HG03571 (cell line): ENCODE data around the gene SMIM31.

Source experiments
- ATAC-seq: cut with Tn5 transposase; IDR thresholded peaks from one replicate; pipeline ENCODE4 v1.9.1; 2021; ENCODE audit not compliant: unreplicated experiment

Gene SMIM31

GRCh38 chr4:164753873-164754488 lies at the start of gene SMIM31:
Gene SMIM31, plus strand, starts transcription at chr4:164754131. Its CDS starts 16,313 bp downstream, at chr4:164770444.
- ATAC-seq, result no peak

GRCh38 chr4:164706675-164707074 lies 47.3 kb upstream of the SMIM31 start:
- no peak for ATAC-seq

GRCh38 chr4:164716901-164717300 lies 37.0 kb upstream of the SMIM31 start:
- ATAC-seq, result no peak

GRCh38 chr4:164718827-164719226 lies 35.1 kb upstream of the SMIM31 start:
- ATAC-seq, result no peak

- ATAC-seq, result no peak
Observed at GRCh38 chr4:164725066-164725465, 28.9 kb upstream of the SMIM31 start.

GRCh38 chr4:164730705-164731393 lies 23.1 kb upstream of the SMIM31 start:
- ATAC-seq, result no peak

- ATAC-seq, result peak; percentile 64
Observed at GRCh38 chr4:164731827-164732474, 22.0 kb upstream of the SMIM31 start.

GRCh38 chr4:164734484-164734883 lies 19.4 kb upstream of the SMIM31 start:
- ATAC-seq, result peak; percentile 65

GRCh38 chr4:164748375-164748774 lies 5.6 kb upstream of the SMIM31 start:
- ATAC-seq, result no peak

GRCh38 chr4:164755432-164755831 lies 1.5 kb downstream of the SMIM31 start:
- no peak for ATAC-seq

- ATAC-seq, result no peak
Observed at GRCh38 chr4:164756686-164757085, 2.8 kb downstream of the SMIM31 start.

- no peak for ATAC-seq
Observed at GRCh38 chr4:164761241-164761640, 7.3 kb downstream of the SMIM31 start.

GRCh38 chr4:164761746-164762275 lies 7.9 kb downstream of the SMIM31 start:
- no peak for ATAC-seq

GRCh38 chr4:164765096-164765495 lies 11.2 kb downstream of the SMIM31 start:
- no peak for ATAC-seq

GRCh38 chr4:164765833-164766232 lies 11.9 kb downstream of the SMIM31 start:
- no peak for ATAC-seq

GRCh38 chr4:164768516-164768915 lies 14.6 kb downstream of the SMIM31 start:
- ATAC-seq, result no peak

- no peak for ATAC-seq
Observed at GRCh38 chr4:164770010-164770724, 16.2 kb downstream of the SMIM31 start.

GRCh38 chr4:164771088-164771487 lies 17.2 kb downstream of the SMIM31 start:
- no peak for ATAC-seq

- ATAC-seq, result no peak
Observed at GRCh38 chr4:164772076-164772475, 18.1 kb downstream of the SMIM31 start.

GRCh38 chr4:164779080-164779479 lies 25.1 kb downstream of the SMIM31 start:
- ATAC-seq, result no peak

- no peak for ATAC-seq
Observed at GRCh38 chr4:164779811-164780216, 25.9 kb downstream of the SMIM31 start.
